ENCODE measurements around the gene ZNF22.

ZNF22 gene

DNA sequence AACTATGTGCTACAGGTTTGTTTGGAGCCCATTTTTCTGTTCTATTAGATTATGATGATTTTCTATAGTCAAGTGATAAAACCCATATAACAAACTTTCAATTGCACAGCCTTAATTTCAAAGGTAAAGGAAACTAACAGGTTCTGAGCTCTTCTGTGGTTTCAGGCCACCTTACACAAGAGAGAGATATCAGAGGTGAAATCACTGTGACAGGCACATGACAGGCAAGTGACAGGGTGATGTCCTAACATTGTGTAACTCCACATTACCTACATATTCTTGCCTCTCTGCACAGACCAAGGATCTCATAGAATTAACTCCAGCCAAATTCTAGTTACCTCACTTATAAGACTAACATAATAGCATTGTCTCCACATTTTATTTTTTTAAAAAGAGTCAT lies 35.0 kb downstream of the ZNF22 start:
- no peak for DNase-seq

DNA sequence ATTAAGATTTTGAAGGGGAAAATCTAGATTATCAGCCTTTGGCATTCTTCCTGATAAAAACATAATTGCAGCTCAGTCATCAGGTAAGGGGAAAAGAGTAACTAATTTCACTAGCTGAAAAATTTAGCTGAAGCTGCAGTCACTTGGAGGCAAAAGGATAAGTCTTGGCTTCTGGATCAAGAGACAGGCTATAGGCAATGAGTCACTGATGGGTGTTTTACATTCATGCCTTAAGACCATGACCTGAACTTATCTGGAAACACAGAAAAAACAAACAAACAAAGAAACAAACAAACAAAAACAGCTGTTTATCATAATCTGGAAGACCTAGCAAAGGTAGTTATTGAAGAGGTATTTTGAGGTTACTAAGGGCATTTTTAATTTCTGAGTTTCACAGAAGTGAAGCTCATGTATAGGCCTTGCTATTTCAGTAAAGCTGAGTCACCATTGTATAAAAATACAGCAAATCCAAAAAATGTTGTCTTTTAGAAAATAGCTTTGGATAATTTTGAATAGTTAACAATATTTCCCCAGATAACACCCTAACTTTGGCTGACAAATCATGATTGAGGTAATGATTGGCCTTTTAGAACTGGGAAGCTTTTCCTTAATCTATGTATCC lies 40.3 kb downstream of the ZNF22 start:
- no peak for DNase-seq

GRCh38 chr10:45044290-45044689 lies 43.6 kb downstream of the ZNF22 start:
- DNase-seq: no peak

DNA sequence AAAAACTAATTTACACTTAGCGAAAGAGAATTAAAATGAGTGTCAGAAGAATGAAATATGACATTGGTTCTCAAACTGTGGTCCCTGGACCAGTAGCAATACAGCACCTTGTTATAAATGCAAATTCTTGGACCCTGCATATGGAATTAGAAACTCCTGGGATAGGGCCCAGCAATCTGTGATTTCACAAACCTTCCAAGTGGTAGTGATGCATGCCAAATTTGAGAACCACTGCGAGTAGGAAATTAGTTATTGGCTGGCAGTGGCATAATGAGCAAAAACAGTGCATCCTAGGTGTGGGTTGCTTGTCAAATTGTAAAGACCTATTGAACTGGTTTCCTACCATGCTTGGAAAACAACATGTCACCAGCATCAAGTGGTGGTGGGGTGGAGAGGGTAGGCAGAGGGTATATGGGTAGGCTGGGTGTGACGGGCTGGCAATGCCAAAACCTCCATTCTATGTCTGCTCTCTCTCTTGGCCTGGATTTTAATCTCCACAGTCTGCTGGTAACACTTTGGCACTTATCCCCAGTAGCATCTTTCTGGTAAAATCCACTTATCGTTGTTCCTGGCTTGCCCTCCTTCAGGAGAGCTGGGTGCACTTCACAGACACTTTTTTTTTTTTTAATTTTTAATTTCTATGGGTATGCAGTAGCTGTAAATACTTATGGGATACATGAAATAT lies 50.0 kb downstream of the ZNF22 start:
- DNase-seq: no peak

DNA sequence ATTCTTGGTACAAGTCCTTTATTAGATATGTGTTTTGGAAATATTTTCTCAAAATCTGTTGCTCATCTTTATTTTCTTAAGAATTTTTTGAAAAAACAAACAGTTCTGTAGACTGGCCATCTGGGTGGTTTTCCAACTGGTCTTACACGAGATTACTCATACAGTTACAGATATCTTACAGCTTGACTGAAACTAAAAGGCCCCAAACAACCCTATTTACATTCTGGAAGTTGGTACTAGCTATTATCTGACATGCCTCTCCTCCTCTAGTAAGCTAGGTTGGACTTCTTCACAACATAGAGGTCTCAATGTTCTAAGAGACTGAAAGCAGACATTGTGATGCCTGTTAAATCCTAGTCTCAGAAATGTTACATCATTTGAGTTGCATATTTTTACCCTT lies 52.0 kb downstream of the ZNF22 start:
- no peak for DNase-seq

DNA sequence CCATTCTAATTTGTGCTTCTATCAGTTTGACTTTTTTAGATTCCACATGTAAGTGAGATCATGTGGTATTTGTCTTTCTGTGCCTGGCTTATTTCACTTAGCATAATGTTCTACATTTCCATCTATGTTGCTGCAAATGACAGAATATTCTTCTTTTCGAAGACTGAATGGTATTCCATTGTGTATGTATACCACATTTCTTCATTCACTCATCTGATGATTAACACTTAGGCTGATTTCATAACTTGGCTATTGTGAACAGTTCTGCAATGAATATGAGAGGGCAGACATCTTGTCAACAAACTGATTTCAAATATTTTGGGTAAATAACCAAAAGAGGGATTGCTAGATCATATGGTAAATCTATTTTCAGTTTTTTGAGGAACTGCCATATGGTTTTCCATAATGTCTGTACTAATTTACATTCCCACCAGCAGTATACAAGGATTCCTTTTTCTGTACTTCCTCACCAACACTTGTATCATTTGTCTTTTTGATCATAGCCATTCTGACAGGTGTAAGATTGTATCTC lies 52.9 kb downstream of the ZNF22 start:
- no peak for DNase-seq
